ENCODE measurements around the gene SAC3D1. TPM values are rescaled to one million over a fixed set of nuclear protein-coding genes. Genes with fewer than 3 reads are reported as not detected.

Gene SAC3D1
- total and polyA plus RNA-seq, 2 of the 4 experiments (the other 2 are of a cell fraction) = 2.9 to 13.2 TPM

GRCh38 chr11:65066805-65067291, 25.8 kb downstream of the SAC3D1 start:
- intact Hi-C loops (cut with micrococcal nuclease) (no loop called here), in situ Hi-C loops (cut with MboI; ENCODE audit: low sequenced_read_pairs) (no loop called here), dilution Hi-C loops (cut with HindIII; ENCODE audit: low sequenced_read_pairs, unreplicated experiment) (no loop called here)
- H3K36me3 ChIP-seq (ENCODE audit: control insufficient read depth, insufficient read depth, low read length) = no peaks in the 10 kb centered on the region
- BruUV-seq (replicated peaks) = no TSS peak
- no peak overlapping the region for H3K18ac ChIP-seq (ENCODE audit: low read depth, low read length)
- H2BK5ac ChIP-seq (ENCODE audit: low read depth, low read length, poor library complexity, severe bottlenecking) = no peak overlapping the region
- H4K8ac ChIP-seq (ENCODE audit: low read depth in 2 of 2, low read length in 2 of 2) = no peak overlapping the region
- ChIA-PET POLR2A (ENCODE audit: unreplicated experiment) (no interaction called here), CTCF (no interaction called here)
- no peak overlapping the region for H4K5ac ChIP-seq (ENCODE audit: low read depth, low read length)
- no peak overlapping the region for H3K14ac ChIP-seq (replicated peaks; ENCODE audit: low read depth, low read length)
- no peaks in the 10 kb centered on the region for H3K9me1 ChIP-seq (ENCODE audit: insufficient read depth, low read length)
- H3K56ac ChIP-seq (ENCODE audit: extremely low read depth, insufficient read depth, low read length) = no peak overlapping the region
- no peak overlapping the region for H2AK9ac ChIP-seq (replicated peaks; ENCODE audit: low read depth, low read length, poor library complexity)
- H3K4me1 ChIP-seq (ENCODE audit: control insufficient read depth, insufficient read depth, low read length) = no peaks in the 10 kb centered on the region
- no peak overlapping the region for H2AK5ac ChIP-seq (ENCODE audit: low read depth, low read length)
- no peak overlapping the region for H2BK120ac ChIP-seq (ENCODE audit: low read depth, low read length)
- DNase-seq (no peak), ATAC-seq (ENCODE audit: low read depth) (no peak)
- no peak overlapping the region for H2AFZ ChIP-seq (replicated peaks; ENCODE audit: low read length, poor library complexity)
- H3K9me3 ChIP-seq (ENCODE audit: control insufficient read depth, insufficient read depth, low read length) = no peaks in the 10 kb centered on the region
- WGBS, 2 experiments (ENCODE audit: extremely low coverage in 2 of 2, insufficient read length in 1 of 2) = 80% methylated on average over 1 of the region's 4 CpGs; no CpG with 5 or more reads in 1 of the 2 experiments
- H3K27ac ChIP-seq (ENCODE audit: insufficient read depth, low read length) = no peak overlapping the region
- H2BK15ac ChIP-seq (ENCODE audit: low read depth, low read length) = no peak overlapping the region
- H4K91ac ChIP-seq (ENCODE audit: insufficient read depth, low read depth, low read length) = no peak overlapping the region
- no peak overlapping the region for H3K4ac ChIP-seq (ENCODE audit: low read depth, low read length)
- no peaks in the 10 kb centered on the region for H4K20me1 ChIP-seq (ENCODE audit: insufficient read depth, low read length)
- no peak overlapping the region for H2BK20ac ChIP-seq (ENCODE audit: low read depth, low read length)
- no peak overlapping the region for H3K9ac ChIP-seq (ENCODE audit: low read depth, low read length)
- no peaks in the 10 kb centered on the region for H3K79me1 ChIP-seq (ENCODE audit: low read depth in 1 of 2, low read length in 2 of 2)
- no peak overlapping the region for H3K4me3 ChIP-seq (ENCODE audit: insufficient read depth, low read depth, low read length)
- TF ChIP-seq MAZ (IDR thresholded peaks at IDR 0.05; ENCODE audit: borderline replicate concordance, low read depth, low read length) (no peak), FOS (IDR thresholded peaks at IDR 0.05; ENCODE audit: low read depth, low read length) (no peak), MXI1 (IDR thresholded peaks at IDR 0.05; ENCODE audit: borderline replicate concordance, low read depth, low read length) (no peak), RAD21 (IDR thresholded peaks at IDR 0.05; ENCODE audit: low read length) (no peak), RFX5 (IDR thresholded peaks at IDR 0.05; ENCODE audit: low read depth, low read length) (no peak), RCOR1 (IDR thresholded peaks at IDR 0.05; ENCODE audit: insufficient replicate concordance, low read length) (no peak), MAFK (IDR thresholded peaks at IDR 0.05; ENCODE audit: low read depth, low read length) (no peak), POLR2A (IDR thresholded peaks at IDR 0.05; ENCODE audit: low read depth, low read length) (no peak), CEBPB (IDR thresholded peaks at IDR 0.05; ENCODE audit: low read depth, low read length) (no peak), CHD1 (IDR thresholded peaks at IDR 0.05; ENCODE audit: low read depth, low read length) (no peak), ELK1 (IDR thresholded peaks at IDR 0.05; ENCODE audit: borderline replicate concordance, low read depth, low read length) (no peak), USF2 (IDR thresholded peaks at IDR 0.05; ENCODE audit: low read depth, low read length) (no peak), BHLHE40 (IDR thresholded peaks at IDR 0.05; ENCODE audit: low read depth, low read length) (no peak)
- TF ChIP-seq, protein P1, sequence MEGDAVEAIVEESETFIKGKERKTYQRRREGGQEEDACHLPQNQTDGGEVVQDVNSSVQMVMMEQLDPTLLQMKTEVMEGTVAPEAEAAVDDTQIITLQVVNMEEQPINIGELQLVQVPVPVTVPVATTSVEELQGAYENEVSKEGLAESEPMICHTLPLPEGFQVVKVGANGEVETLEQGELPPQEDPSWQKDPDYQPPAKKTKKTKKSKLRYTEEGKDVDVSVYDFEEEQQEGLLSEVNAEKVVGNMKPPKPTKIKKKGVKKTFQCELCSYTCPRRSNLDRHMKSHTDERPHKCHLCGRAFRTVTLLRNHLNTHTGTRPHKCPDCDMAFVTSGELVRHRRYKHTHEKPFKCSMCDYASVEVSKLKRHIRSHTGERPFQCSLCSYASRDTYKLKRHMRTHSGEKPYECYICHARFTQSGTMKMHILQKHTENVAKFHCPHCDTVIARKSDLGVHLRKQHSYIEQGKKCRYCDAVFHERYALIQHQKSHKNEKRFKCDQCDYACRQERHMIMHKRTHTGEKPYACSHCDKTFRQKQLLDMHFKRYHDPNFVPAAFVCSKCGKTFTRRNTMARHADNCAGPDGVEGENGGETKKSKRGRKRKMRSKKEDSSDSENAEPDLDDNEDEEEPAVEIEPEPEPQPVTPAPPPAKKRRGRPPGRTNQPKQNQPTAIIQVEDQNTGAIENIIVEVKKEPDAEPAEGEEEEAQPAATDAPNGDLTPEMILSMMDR (conservative IDR thresholded peaks at IDR 0.05; ENCODE audit: low read depth, low read length) = no peak
- H3K4me2 ChIP-seq (ENCODE audit: low read depth, low read length) = no peak overlapping the region
- H3K23ac ChIP-seq (ENCODE audit: low read depth, low read length) = no peak overlapping the region
- H3K27me3 ChIP-seq (ENCODE audit: control insufficient read depth, insufficient read depth, low read length) = peaks cover 8% of the 10 kb centered on the region; the same call in 1 of the 2 replicates
